IMR-90 (cell line): ENCODE data around the gene AP4M1. TPM values are rescaled to one million over a fixed set of nuclear protein-coding genes. Genes with fewer than 3 reads are reported as not detected.

ENCODE experiments used
- ATAC-seq: fragments of 200-7000 bp; cut with Tn5 transposase; 2 replicates; pipeline ENCODE4 v1.9.1; 2020; ENCODE audit warnings: low read depth, mild to moderate bottlenecking, moderate library complexity
- BruUV-seq: library from RNA; stranded (reverse); fragments of 400-500 nt; replicated peaks from 2 replicates; lab custom pipeline; 2021; lab: Mats Ljungman, UMichigan
- CTCF ChIA-PET: fragments of 300-600 bp; formaldehyde crosslinking; extraction: SDS; loops from one replicate; lab custom pipeline; 2021; ENCODE audit warnings: antibody characterized with exemption; lab: Yijun Ruan, JAX
- POLR2A ChIA-PET: fragments of 300-600 bp; sonication (Branson Sonifier 250); formaldehyde crosslinking; loops from one replicate; lab custom pipeline; 2022; ENCODE audit warnings: antibody characterized with exemption; ENCODE audit not compliant: unreplicated experiment; lab: Charles Lee
- DNase-seq: peaks from one replicate; pipeline ENCODE4 v3.0.0; 2013
- H2AFZ ChIP-seq: replicated peaks from 2 replicates; pipeline ENCODE3; 2013; ENCODE audit warnings: low read length, mild to moderate bottlenecking; ENCODE audit not compliant: poor library complexity
- H2AK5ac ChIP-seq: 2 replicates; pipeline ENCODE4 v1.6.1; 2013; ENCODE audit warnings: low read depth, low read length, inconsistent platforms
- H2AK9ac ChIP-seq: replicated peaks from 2 replicates; pipeline ENCODE3; 2013; ENCODE audit warnings: mild to moderate bottlenecking, low read depth, low read length, moderate library complexity; ENCODE audit not compliant: poor library complexity
- H2BK120ac ChIP-seq: 2 replicates; pipeline ENCODE4 v1.6.1; 2013; ENCODE audit warnings: low read depth, low read length, inconsistent platforms
- H2BK15ac ChIP-seq: 3 replicates; pipeline ENCODE4 v1.6.1; 2013; ENCODE audit warnings: low read depth, low read length, inconsistent platforms
- H2BK20ac ChIP-seq: 2 replicates; pipeline ENCODE4 v1.6.1; 2013; ENCODE audit warnings: low read depth, mild to moderate bottlenecking, inconsistent platforms, low read length, moderate library complexity
- H2BK5ac ChIP-seq: 2 replicates; pipeline ENCODE4 v1.6.1; 2013; ENCODE audit warnings: mild to moderate bottlenecking, low read depth, low read length, inconsistent platforms; ENCODE audit not compliant: poor library complexity, severe bottlenecking
- H3K14ac ChIP-seq: replicated peaks from 2 replicates; pipeline ENCODE4 v1.6.1; 2013; ENCODE audit warnings: low read depth, low read length, inconsistent platforms
- H3K18ac ChIP-seq: 2 replicates; pipeline ENCODE4 v1.6.1; 2013; ENCODE audit warnings: low read depth, low read length, control low read depth
- H3K23ac ChIP-seq: 2 replicates; pipeline ENCODE4 v1.6.1; 2013; ENCODE audit warnings: low read depth, low read length, inconsistent platforms
- H3K27ac ChIP-seq: 2 replicates; pipeline ENCODE4 v1.5.1; 2013; ENCODE audit warnings: mild to moderate bottlenecking, control low read depth, low read length; ENCODE audit not compliant: insufficient read depth
- H3K27me3 ChIP-seq: 2 replicates; pipeline ENCODE4 v1.6.1; 2013; ENCODE audit warnings: low read length; ENCODE audit not compliant: control insufficient read depth, insufficient read depth
- H3K36me3 ChIP-seq: 2 replicates; pipeline ENCODE4 v1.6.1; 2013; ENCODE audit warnings: low read length, mixed read lengths; ENCODE audit not compliant: control insufficient read depth, insufficient read depth
- H3K4ac ChIP-seq: 2 replicates; pipeline ENCODE4 v1.6.1; 2013; ENCODE audit warnings: low read depth, low read length, inconsistent platforms
- H3K4me1 ChIP-seq: 2 replicates; pipeline ENCODE4 v1.6.1; 2013; ENCODE audit warnings: low read length, mixed read lengths; ENCODE audit not compliant: control insufficient read depth, insufficient read depth
- H3K4me2 ChIP-seq: 2 replicates; pipeline ENCODE4 v1.6.1; 2013; ENCODE audit warnings: low read depth, mild to moderate bottlenecking, control low read depth, low read length, moderate library complexity
- H3K4me3 ChIP-seq: 2 replicates; pipeline ENCODE4 v1.5.1; 2013; ENCODE audit warnings: low read depth, mild to moderate bottlenecking, control low read depth, low read length, moderate library complexity; ENCODE audit not compliant: insufficient read depth
- H3K56ac ChIP-seq: 2 replicates; pipeline ENCODE4 v1.6.1; 2013; ENCODE audit warnings: low read length, inconsistent platforms; ENCODE audit not compliant: insufficient read depth; ENCODE audit errors: extremely low read depth
- H3K79me1 ChIP-seq, 2 experiments: 2 replicates each; pipeline ENCODE4 v1.6.1; 2013; ENCODE audit warnings: low read length in 2 of 2, inconsistent platforms in 1 of 2, low read depth in 1 of 2
- H3K9ac ChIP-seq: 2 replicates; pipeline ENCODE4 v1.6.1; 2013; ENCODE audit warnings: low read depth, low read length, control low read depth
- H3K9me1 ChIP-seq: 2 replicates; pipeline ENCODE4 v1.6.1; 2013; ENCODE audit warnings: low read length, inconsistent platforms; ENCODE audit not compliant: insufficient read depth
- H3K9me3 ChIP-seq: 2 replicates; pipeline ENCODE4 v1.6.1; 2013; ENCODE audit warnings: low read length; ENCODE audit not compliant: control insufficient read depth, insufficient read depth
- H4K20me1 ChIP-seq: 2 replicates; pipeline ENCODE4 v1.6.1; 2013; ENCODE audit warnings: low read length, inconsistent platforms; ENCODE audit not compliant: insufficient read depth
- H4K5ac ChIP-seq: 2 replicates; pipeline ENCODE4 v1.6.1; 2013; ENCODE audit warnings: mild to moderate bottlenecking, low read depth, low read length, control low read depth
- H4K8ac ChIP-seq, 2 experiments: 2 replicates each; pipeline ENCODE4 v1.6.1; 2013; ENCODE audit warnings: low read depth in 2 of 2, low read length in 2 of 2, control low read depth in 1 of 2, inconsistent platforms in 1 of 2
- H4K91ac ChIP-seq: 2 replicates; pipeline ENCODE4 v1.6.1; 2013; ENCODE audit warnings: low read depth, low read length, inconsistent platforms; ENCODE audit not compliant: insufficient read depth
- BHLHE40 ChIP-seq: fragments of 150-350 bp; IDR thresholded peaks from 2 replicates; pipeline ENCODE4 v1.6.1; 2016; ENCODE audit warnings: mild to moderate bottlenecking, low read depth, low read length
- CEBPB ChIP-seq: IDR thresholded peaks from 2 replicates; pipeline ENCODE4 v1.6.1; 2012; ENCODE audit warnings: low read depth, low read length, improper control_type of control experiment
- CHD1 ChIP-seq: IDR thresholded peaks from 2 replicates; pipeline ENCODE4 v1.6.1; 2012; ENCODE audit warnings: low read depth, low read length, improper control_type of control experiment
- CTCF ChIP-seq: conservative IDR thresholded peaks from 2 replicates; pipeline ENCODE4 v1.5.1; 2012; ENCODE audit warnings: mild to moderate bottlenecking, low read depth, low read length, improper control_type of control experiment
- FOS ChIP-seq: fragments of 150-350 bp; IDR thresholded peaks from 2 replicates; pipeline ENCODE4 v1.6.1; 2016; ENCODE audit warnings: low read depth, low read length
- MAFK ChIP-seq: IDR thresholded peaks from 2 replicates; pipeline ENCODE4 v1.6.1; 2012; ENCODE audit warnings: low read depth, low read length, improper control_type of control experiment
- MAZ ChIP-seq: IDR thresholded peaks from 2 replicates; pipeline ENCODE4 v1.6.1; 2012; ENCODE audit warnings: low read depth, mild to moderate bottlenecking, low read length, improper control_type of control experiment, moderate library complexity, borderline replicate concordance
- MXI1 ChIP-seq: IDR thresholded peaks from 2 replicates; pipeline ENCODE4 v1.6.1; 2012; ENCODE audit warnings: low read depth, mild to moderate bottlenecking, low read length, moderate library complexity, borderline replicate concordance
- NFE2L2 ChIP-seq: fragments of 150-350 bp; IDR thresholded peaks from 2 replicates; pipeline ENCODE4 v1.6.1; 2016; ENCODE audit warnings: low read depth, mild to moderate bottlenecking, low read length
- POLR2A ChIP-seq: IDR thresholded peaks from 2 replicates; pipeline ENCODE4 v1.6.1; 2012; ENCODE audit warnings: mild to moderate bottlenecking, low read depth, low read length
- RAD21 ChIP-seq: IDR thresholded peaks from 2 replicates; pipeline ENCODE4 v1.6.1; 2012; ENCODE audit warnings: low read length, improper control_type of control experiment
- RCOR1 ChIP-seq: IDR thresholded peaks from 2 replicates; pipeline ENCODE4 v1.6.1; 2012; ENCODE audit warnings: mild to moderate bottlenecking, low read length, improper control_type of control experiment; ENCODE audit not compliant: insufficient replicate concordance
- RFX5 ChIP-seq: IDR thresholded peaks from 2 replicates; pipeline ENCODE4 v1.8.0; 2012; ENCODE audit warnings: low read depth, mild to moderate bottlenecking, low read length, moderate library complexity
- SMC3 ChIP-seq: fragments of 150-350 bp; IDR thresholded peaks from 2 replicates; pipeline ENCODE4 v1.6.1; 2016; ENCODE audit warnings: low read depth, mild to moderate bottlenecking, antibody characterized with exemption, low read length, moderate library complexity
- USF2 ChIP-seq: fragments of 150-350 bp; IDR thresholded peaks from 2 replicates; pipeline ENCODE4 v1.6.1; 2017; ENCODE audit warnings: mild to moderate bottlenecking, antibody characterized with exemption, low read length, low read depth
- WGBS, 2 experiments: methylation state at CpG; one replicate each; pipeline versions ENCODE4 v1.1.5 to v1.1.7; 2013; ENCODE audit warnings: missing lambda C conversion rate in 2 of 2; ENCODE audit not compliant: insufficient read length in 1 of 2; ENCODE audit errors: extremely low coverage in 2 of 2; 5-methylcytosine and 5-hydroxymethylcytosine counted together
- dilution Hi-C: fragments of 300-500 bp; cut with HindIII; formaldehyde crosslinking; loops from one replicate; pipeline ENCODE4 v1.14.3; 2018; ENCODE audit warnings: low sequenced_read_pairs; ENCODE audit not compliant: unreplicated experiment
- in situ Hi-C: fragments of 300-500 bp; cut with MboI; formaldehyde crosslinking; loops from 3 replicates; pipeline ENCODE4 v1.14.3; 2019; ENCODE audit warnings: low sequenced_read_pairs, inconsistent platforms, mixed read lengths
- intact Hi-C: fragments of 100-400 bp; cut with micrococcal nuclease; formaldehyde crosslinking; loops from 2 replicates; pipeline ENCODE4 v1.10.0; 2022
- polyA plus RNA-seq, 3 experiments: library from polyadenylated mRNA; depleted of rRNA; stranded (reverse); fragments of >200 nt; gene quantifications; 2 replicates each; pipeline ENCODE4 v1.2.3, GENCODE V29; 2012; ENCODE audit warnings: low replicate concordance in 1 of 3
- total RNA-seq: library from RNA; depleted of rRNA; stranded (reverse); fragments of >200 nt; gene quantifications from 2 replicates; pipeline ENCODE4 v1.2.3, GENCODE V29; 2012

The AP4M1 gene
- total and polyA plus RNA-seq, 2 of the 4 experiments (the other 2 are of a cell fraction): 21.1 to 21.4 TPM

DNA sequence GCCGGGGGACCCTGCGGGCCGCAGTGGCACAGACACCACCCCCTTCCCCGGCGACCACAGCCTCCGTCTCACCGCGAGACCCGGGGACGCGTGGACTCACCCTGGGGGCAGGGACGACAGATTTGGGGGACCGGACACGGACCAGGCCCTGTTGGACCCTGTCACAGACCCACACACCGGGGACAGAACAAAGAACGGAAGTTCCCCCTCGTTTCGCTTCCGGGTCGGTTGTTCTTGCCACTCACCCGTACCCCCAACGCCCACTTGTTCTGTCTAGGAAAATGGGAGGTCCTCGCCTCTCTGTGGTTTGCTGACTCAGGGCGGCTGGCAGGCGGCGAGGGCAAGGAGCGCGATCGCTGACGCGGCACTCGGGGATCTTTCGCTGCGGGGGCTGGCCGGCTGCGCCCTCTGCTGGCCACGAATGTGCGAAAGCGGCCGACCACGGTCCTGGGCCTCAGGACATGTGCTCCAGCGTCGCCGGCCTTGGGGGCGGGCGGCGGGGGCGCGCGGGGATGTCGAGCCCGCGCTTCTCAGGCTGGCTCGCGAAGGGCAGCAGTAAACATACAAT, 19.8 kb upstream of the AP4M1 start, which contains the start of gene ZNF3 (continued):
- peak; percentile 73 for TF ChIP-seq SMC3

GRCh38 chr7:100082978-100083377, 18.5 kb upstream of the AP4M1 start:
- intact Hi-C loops: no loop called here
- WGBS, 2 experiments: no CpG with 5 or more reads among the region's 4 CpGs
- Histone ChIP-seq H3K4me2 (no peak overlapping the region), H3K9me3 (no peaks in the 10 kb centered on the region), H3K18ac (no peak overlapping the region), H3K27ac (no peak overlapping the region), H2BK120ac (peak overlapping the region; percentile 82), H3K9ac (no peak overlapping the region), H3K9me1 (peaks cover 13% of the 10 kb centered on the region), H3K23ac (no peak overlapping the region), H2BK20ac (peak overlapping the region; percentile 57; the same call in 1 of the 2 replicates), H2AFZ (peak overlapping the region; percentile 82), H3K4me3 (no peak overlapping the region), H2AK5ac (peak overlapping the region; percentile 48), H3K4me1 (peaks cover 15% of the 10 kb centered on the region), H2BK5ac (peak overlapping the region; percentile 26), H4K20me1 (peaks cover 21% of the 10 kb centered on the region), H2AK9ac (peak overlapping the region; percentile 65), H4K91ac (peak overlapping the region; percentile 44), H3K4ac (peak overlapping the region; percentile 55; the same call in 1 of the 2 replicates), H4K5ac (peak overlapping the region; percentile 41; the same call in 1 of the 2 replicates), H3K56ac (no peak overlapping the region), H3K79me1 (peaks cover 7 to 32% of the 10 kb centered on the region in 2 experiments), H3K36me3 (peaks cover 16% of the 10 kb centered on the region), H3K14ac (no peak overlapping the region), H3K27me3 (no peaks in the 10 kb centered on the region), H4K8ac (peak overlapping the region in 1 of 2 experiments; percentile 68; a peak in 1 of 4 replicates), H2BK15ac (peak overlapping the region; percentile 16; the same call in 2 of the 3 replicates)
- in situ Hi-C loops: no loop called here
- ATAC-seq: no peak
- DNase-seq: no peak
- ChIA-PET POLR2A (no interaction called here), CTCF (interaction anchor here (0.6 kb wide), 1 partner anchor 132 kb away, joined by 6 read pairs; no protein-coding TSS in a partner anchor)
- dilution Hi-C loops: no loop called here
- BruUV-seq: no TSS peak
- no peak for TF ChIP-seq BHLHE40
- no peak for TF ChIP-seq FOS
- TF ChIP-seq USF2: no peak
- TF ChIP-seq NFE2L2: no peak
- no peak for TF ChIP-seq POLR2A
- no peak for TF ChIP-seq RFX5
- TF ChIP-seq CTCF: no peak
- TF ChIP-seq MXI1: no peak
- TF ChIP-seq RCOR1: no peak
- no peak for TF ChIP-seq RAD21
- TF ChIP-seq SMC3: no peak
- TF ChIP-seq MAFK: no peak
- no peak for TF ChIP-seq CHD1
- no peak for TF ChIP-seq MAZ
- TF ChIP-seq CEBPB: no peak
